ENCODE data around the gene KCTD16.

Gene KCTD16

GRCh38 chr5:144207875-144208444 lies 37.3 kb downstream of the KCTD16 start:
- DNase-seq (ENCODE audit: low read depth) = no peak

DNA sequence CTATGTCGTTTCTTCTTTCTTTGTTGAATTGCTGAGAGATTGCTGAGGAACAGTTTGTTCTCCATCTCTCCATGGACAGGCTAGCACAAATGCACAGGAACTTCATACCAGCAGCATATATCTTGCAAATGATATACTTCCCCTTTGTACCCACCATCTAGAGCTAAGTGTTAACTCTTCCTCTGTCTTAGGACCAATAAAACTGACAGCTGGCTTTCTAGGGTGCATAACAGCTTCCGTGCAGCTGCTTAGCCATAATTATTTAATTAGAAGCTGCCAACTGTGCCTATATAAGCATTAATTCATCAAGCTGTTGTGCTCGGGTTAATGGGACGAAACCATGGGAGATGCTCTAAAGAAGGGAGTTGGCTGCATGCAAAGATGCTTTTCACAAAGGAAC lies 38.7 kb downstream of the KCTD16 start:
- no peak for DNase-seq (ENCODE audit: low read depth)

GRCh38 chr5:144210655-144211054 lies 40.0 kb downstream of the KCTD16 start:
- DNase-seq (ENCODE audit: low read depth) = no peak

DNA sequence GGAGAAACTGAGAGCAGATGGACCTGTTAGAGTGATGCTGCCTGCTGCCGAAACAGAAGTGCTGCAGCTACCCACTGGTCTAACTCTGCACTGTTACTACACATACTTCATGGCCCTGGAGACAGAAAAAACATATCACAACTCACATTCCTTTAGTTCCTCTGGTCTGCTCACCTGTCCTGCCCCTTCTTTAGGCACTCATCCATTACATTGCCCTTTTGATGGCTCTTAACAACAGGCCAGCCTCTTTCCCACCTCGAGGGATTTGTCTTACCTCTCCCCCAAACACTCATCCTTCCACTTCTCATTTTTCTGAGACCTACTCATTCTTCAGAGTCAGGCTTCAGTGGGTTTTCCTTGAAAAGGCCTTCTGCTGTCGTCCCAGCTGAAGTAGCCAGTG lies 49.2 kb downstream of the KCTD16 start:
- DNase-seq (ENCODE audit: low read depth) = no peak

DNA sequence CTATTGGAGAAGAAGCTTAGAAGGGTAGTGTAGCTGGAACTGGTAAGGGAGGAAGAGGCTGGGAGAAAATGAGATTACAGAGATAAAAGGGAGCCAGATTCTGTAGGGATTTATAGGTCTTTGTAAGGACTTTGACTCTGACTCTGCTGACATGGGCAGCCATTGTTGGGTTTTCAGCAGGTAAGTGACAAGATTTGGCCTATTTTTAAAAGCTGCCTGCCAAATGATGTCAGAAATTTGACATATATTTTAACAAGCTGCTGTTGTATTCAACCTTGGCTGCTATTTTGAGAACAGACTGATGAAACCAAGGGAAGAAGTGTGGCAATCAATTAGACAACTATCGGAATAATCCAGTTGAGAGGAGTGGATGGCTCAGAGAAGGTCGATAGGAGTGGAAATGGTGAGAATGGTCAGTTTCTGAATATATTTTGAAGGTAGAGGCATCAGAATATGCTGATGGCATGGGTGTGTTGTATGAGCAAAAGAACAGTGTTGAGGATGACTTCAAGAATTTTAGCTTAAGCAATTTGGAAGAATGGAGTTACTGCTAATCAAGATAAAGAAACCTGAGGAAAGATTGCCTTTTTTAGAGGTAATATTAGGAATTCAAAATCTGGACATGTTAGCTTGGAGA lies 56.8 kb downstream of the KCTD16 start:
- DNase-seq (ENCODE audit: low read depth) = no peak

GRCh38 chr5:144230806-144231205 lies 60.1 kb downstream of the KCTD16 start:
- DNase-seq (ENCODE audit: low read depth) = no peak

GRCh38 chr5:144232285-144232684 lies 61.6 kb downstream of the KCTD16 start:
- no peak for DNase-seq (ENCODE audit: low read depth)

- no peak for DNase-seq (ENCODE audit: low read depth)
Measured at GRCh38 chr5:144236499-144236898, 65.8 kb downstream of the KCTD16 start.

DNA sequence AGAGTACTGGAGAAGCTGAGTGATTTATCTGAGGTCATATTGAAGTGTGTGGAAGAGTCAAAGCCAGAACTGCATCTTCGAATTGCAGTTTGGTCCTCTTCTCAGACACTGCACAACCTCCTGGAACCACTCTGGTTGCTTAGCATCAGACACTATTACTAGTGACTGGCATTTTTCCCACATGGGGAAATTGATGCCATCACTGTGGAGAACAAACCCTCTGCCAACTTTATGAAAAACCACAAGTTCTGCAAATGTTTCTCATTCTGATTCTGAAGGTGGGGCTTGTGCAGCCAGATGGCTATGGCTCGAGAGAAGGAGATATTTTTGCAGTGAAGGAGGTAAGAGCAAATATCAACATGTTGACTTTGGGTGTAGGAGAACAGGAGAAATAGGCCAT lies 67.2 kb downstream of the KCTD16 start:
- peak; percentile 17 for DNase-seq (ENCODE audit: low read depth)

DNA sequence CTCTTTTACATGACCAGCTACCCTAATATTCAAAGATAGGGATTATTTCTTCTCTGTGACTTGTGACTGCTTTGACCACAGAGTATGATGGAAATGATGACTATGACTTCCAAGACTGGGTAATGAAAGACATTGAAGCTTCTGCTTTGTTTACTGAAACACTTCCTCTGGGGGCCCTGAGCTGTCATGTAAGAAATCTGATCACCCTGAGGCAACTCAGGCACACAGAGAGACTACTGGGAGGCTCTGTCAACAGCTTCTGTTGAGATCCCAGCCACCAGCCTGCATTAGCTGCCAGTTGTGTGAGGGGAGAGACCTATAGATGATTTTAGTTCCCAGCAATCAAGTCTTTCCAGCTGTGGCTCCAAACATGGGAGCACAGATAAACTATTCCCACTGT lies 76.5 kb downstream of the KCTD16 start:
- DNase-seq (ENCODE audit: low read depth) = no peak

- DNase-seq (ENCODE audit: low read depth) = no peak
Measured at GRCh38 chr5:144248015-144248414, 77.3 kb downstream of the KCTD16 start.

DNA sequence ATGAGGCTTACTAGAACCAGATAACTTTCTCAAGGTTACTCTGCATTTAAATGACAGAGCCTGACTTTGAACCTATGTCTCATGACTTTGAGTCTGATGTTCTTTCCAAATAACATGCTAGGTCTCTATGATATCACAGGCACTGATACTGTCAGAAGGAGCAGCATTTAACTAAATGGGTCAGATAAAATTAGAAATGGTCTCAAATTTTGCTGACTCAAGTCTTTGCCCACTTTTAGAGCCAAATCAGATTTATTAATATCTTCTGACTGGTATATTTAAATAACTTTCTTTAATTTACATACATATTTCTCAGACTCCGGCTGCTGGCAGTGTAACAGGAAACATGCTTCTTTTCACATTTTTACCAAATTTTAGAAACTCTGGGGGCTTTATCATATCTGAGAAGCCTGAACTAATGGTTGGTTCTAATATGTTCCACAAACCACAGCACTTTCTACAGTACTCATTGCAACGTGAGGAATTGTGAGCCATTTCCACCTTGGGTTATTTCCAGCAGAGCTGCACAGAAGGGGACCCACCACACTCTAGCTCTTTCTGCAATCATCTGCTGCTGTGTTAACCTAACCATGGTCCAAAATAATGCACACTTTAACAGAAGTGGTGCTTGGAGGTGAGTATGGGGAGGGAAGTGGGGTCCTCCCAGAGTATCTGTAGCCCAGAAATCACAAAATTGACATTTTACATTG lies 79.2 kb downstream of the KCTD16 start:
- DNase-seq (ENCODE audit: low read depth) = no peak

DNA sequence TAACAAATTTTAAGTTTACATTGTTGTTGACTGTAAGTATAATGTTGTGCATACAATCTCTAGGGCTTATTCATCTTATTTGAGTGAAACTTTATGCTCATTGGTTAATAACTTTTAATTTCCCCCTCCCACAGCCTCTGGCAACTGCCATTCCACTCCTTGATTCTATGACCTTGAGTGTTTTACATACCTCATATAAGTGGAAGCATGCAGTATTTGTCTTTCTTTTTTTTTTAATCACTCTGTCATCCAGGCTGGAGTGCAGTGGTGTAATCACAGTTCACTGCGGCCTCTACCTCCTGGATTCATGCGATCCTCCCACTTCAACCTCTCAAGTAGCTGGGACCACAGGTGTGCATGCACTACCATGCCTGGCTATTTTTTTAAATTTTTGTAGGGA lies 83.9 kb downstream of the KCTD16 start:
- DNase-seq (ENCODE audit: low read depth) = no peak

DNA sequence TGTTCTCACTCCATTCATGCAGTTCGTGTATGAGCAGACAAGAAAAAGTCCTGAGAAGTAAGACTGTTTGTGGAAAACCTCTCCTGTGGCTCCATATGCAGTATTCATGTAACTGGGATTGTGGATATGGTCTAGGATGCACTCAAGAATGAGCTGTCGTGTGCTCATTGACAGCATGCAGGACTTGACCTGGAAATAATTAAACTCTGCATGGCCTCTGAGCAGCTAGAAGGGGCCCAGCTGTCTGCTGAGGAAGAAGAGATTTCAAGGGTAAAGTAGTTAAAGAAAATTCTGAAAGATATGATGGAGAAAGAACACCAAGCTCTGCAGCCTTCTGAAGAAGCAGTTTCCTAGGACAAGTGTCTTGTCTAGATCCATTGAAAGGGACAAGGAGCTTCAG lies 89.4 kb downstream of the KCTD16 start:
- no peak for DNase-seq (ENCODE audit: low read depth)

DNA sequence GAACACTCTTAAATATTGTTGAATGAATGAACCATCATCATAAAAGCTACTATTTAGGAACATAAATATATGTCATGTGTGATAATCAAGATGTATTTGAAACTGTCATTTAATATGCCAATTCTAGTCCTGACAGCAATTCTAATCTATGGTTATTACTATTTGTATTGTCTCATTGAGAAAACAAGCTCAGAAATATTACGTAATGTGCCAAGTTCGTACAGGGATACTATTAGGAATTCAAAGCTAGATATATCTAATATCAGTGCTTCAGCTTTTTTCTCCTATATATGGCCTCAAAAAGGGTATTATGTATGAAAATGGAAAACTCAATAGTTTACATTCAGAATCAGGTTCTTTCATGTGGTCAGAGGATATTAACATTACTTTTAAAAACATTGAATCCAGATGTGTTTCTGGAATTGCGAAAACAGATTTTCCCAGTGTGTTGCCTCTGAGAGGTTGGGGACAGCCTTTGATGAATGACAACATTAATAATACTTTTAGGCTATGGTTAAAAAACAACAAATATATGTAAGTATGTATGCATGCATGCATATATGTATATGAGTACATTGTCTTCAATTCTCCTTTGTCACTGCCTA lies 95.1 kb downstream of the KCTD16 start:
- DNase-seq (ENCODE audit: low read depth) = no peak

DNA sequence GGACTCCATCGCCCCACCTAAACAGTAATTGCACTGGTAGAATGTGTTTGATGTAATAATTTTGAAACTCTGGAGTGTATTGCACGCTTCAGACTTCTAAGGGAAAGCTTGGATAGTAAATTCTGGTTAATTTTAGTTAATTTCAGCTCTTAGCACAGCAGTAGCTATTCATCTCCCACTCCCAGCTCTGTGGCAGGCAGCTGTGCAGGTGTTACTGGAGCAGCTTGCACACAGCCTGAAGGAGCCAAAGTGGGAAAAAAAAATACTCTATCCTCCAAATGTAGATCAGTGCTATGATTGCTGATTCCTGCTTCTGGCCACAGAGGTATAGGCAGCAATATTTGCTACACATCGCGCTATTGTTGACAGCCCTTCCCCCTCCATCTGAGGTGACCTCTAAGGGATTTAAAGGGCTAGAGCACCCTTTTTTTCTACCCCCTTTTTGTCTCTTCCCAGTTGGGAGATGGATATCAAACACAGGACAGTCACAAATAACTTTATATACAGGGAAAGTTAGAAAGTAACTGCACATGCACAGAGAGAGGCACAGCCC lies 97.4 kb downstream of the KCTD16 start:
- DNase-seq (ENCODE audit: low read depth) = no peak

GRCh38 chr5:144273232-144274027 lies 102.8 kb downstream of the KCTD16 start:
- no peak for DNase-seq (ENCODE audit: low read depth)

GRCh38 chr5:144275329-144275728 lies 104.7 kb downstream of the KCTD16 start:
- DNase-seq (ENCODE audit: low read depth) = no peak

DNA sequence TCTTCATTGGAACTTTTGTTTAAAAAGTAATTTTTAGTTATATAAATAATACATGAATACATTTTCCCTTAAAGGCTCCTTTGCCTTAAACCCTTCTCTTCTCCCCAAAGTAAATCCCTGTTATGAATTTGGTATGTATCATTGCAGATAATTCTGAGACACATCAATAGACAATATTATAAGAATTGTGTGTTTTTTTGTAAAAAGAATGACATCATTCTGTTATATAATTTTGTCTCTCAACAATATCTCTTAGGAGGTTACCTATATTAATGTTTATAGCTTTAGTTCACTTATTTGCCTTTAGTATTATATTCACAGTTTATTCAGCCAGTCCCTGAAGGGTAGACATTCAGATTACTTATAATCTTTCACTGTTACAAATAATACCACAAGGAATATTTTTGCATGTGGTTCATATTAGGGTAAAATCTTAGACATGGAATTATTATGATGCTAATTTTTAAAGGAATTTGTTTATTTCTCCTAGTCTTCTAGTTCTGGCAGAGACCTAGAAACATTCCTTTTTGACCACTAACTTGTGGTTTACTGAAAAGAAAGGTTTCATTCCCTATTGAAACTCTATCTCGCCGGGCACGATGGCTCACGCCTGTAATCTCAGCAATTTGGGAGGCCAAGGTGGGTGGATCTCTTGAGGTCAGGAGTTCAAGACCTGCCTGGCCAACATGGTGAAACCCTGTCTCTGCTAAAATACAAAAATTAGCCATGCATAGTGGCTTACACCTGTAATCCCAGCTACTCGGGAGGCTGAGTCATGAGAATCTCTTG lies 105.6 kb downstream of the KCTD16 start:
- DNase-seq (ENCODE audit: low read depth) = peak; percentile 14

GRCh38 chr5:144281784-144282183 lies 111.1 kb downstream of the KCTD16 start:
- DNase-seq (ENCODE audit: low read depth) = peak; percentile 5

GRCh38 chr5:144284036-144284435 lies 113.4 kb downstream of the KCTD16 start:
- no peak for DNase-seq (ENCODE audit: low read depth)
